ENCODE data around the gene INPPL1. TPM values are rescaled to one million over a fixed set of nuclear protein-coding genes. Genes with fewer than 3 reads are reported as not detected.

The INPPL1 gene
- total and polyA plus RNA-seq, 2 of the 13 experiments (the other 11 are each of a cell fraction or from before 2014, with no cell fraction given): 29.1 to 66.9 TPM

DNA sequence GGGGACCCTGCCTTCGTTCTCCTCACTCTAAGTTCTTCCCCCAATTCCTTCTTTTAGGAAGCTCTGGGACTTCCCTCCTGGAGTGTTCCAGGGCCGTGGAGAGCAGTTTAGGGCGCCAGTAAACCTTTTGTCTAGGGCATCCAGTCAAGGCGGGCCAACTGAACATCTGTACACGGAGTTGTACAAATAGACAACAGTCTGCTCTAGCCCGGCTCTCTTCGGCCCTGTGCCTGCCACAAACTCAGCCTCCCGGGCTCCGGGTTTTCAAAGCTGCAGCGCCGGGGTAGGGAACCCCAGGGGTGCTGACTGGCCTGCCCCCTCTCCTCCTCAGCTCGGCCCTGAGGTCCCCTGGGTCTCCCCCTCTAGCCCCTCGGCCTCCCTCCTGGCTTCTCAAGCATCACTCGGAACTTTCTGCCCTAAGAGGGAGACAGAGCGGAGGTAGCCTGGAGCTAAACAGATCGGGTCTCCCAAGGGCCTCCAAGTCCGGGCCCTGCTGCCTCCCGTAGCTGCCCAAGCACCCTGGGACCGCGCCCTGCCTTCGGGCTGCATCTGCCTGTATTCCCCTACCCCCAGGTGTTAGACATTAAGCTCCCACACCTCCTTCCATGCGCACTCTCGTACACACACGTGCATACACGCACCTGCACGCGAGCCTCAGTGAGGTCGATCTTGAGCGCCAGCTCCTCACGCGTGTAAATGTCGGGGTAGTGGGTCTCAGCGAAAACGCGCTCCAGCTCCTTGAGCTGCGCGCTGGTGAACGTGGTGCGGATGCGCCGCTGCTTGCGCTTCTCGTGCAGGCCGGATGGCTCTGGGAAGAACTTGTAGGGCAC, 16.1 kb downstream of the INPPL1 start:
- BruUV-seq (replicated peaks): no TSS peak
- Histone ChIP-seq H3K27ac (ENCODE audit: extremely low read length, insufficient read depth, low read length) (no peak overlapping the region), H2AFZ (ENCODE audit: low read length) (no peak overlapping the region), H3K4me3 (replicated peaks in 1 of 3; ENCODE audit: insufficient read depth in 1 of 3, low read depth in 2 of 3, low read length in 3 of 3) (peak overlapping the region in 1 of 3 experiments; percentile 45; a peak in 2 of 6 replicates), H3K4me1 (ENCODE audit: insufficient read depth, low read length) (peaks cover 17% of the 10 kb centered on the region), H3K9me3 (ENCODE audit: low read length) (no peaks in the 10 kb centered on the region), H4K20me1 (ENCODE audit: insufficient read depth, low read length) (no peaks in the 10 kb centered on the region), H3K36me3 (replicated peaks in 1 of 2; ENCODE audit: control insufficient read depth in 1 of 2, insufficient read depth in 2 of 2, low read length in 2 of 2) (peaks cover 3% of the 10 kb centered on the region in 2 experiments; a peak in 2 of 5 replicates), H3K27me3 (ENCODE audit: control insufficient read depth in 1 of 2, insufficient read depth in 2 of 2, low read length in 2 of 2) (peaks cover 10 to 49% of the 10 kb centered on the region in 2 experiments), H3K4me2 (ENCODE audit: low read depth, low read length) (peak overlapping the region; percentile 48), H3K79me2 (ENCODE audit: insufficient read depth, low read length) (no peaks in the 10 kb centered on the region), H3K9ac (ENCODE audit: insufficient read depth, low read depth, low read length) (no peak overlapping the region)
- TF ChIP-seq, protein P1, sequence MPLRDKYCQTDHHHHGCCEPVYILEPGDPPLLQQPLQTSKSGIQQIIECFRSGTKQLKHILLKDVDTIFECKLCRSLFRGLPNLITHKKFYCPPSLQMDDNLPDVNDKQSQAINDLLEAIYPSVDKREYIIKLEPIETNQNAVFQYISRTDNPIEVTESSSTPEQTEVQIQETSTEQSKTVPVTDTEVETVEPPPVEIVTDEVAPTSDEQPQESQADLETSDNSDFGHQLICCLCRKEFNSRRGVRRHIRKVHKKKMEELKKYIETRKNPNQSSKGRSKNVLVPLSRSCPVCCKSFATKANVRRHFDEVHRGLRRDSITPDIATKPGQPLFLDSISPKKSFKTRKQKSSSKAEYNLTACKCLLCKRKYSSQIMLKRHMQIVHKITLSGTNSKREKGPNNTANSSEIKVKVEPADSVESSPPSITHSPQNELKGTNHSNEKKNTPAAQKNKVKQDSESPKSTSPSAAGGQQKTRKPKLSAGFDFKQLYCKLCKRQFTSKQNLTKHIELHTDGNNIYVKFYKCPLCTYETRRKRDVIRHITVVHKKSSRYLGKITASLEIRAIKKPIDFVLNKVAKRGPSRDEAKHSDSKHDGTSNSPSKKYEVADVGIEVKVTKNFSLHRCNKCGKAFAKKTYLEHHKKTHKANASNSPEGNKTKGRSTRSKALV (CRISPR knock-in tag; IDR thresholded peaks at IDR 0.05): peak; percentile 20; the same call in 1 of the 2 replicates
- TF ChIP-seq, protein P2, sequence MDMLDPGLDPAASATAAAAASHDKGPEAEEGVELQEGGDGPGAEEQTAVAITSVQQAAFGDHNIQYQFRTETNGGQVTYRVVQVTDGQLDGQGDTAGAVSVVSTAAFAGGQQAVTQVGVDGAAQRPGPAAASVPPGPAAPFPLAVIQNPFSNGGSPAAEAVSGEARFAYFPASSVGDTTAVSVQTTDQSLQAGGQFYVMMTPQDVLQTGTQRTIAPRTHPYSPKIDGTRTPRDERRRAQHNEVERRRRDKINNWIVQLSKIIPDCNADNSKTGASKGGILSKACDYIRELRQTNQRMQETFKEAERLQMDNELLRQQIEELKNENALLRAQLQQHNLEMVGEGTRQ (IDR thresholded peaks at IDR 0.05; ENCODE audit: low read depth, low read length): no peak
- TF ChIP-seq, protein P2 (CRISPR knock-in tag; IDR thresholded peaks at IDR 0.05; ENCODE audit: borderline replicate concordance): no peak
- 0 out of 2 replicates have a peak, but pooled peaks have one; percentile 67 for TF ChIP-seq EZH2 (conservative IDR thresholded peaks at IDR 0.05; ENCODE audit: low read depth, low read length)
- TF ChIP-seq NR3C1 (CRISPR knock-in tag; IDR thresholded peaks at IDR 0.05): no peak
- POLR2A ChIA-PET: no interaction called here
- DNase-seq (ENCODE audit: low spot score) (no peak), FAIRE-seq (no peak), ATAC-seq (peak; percentile 52)
- 52% methylated on average over 36 of the region's 44 CpGs for WGBS (ENCODE audit: low lambda C conversion rate)
- in situ Hi-C loops (cut with HindIII; ENCODE audit: extremely low pct_ligation_motif_present, low pct_unique_long_range_greater_than_20kb) (no loop called here), intact Hi-C loops (cut with micrococcal nuclease; ENCODE audit: unreplicated experiment) (no loop called here)
- CTCF ChIA-PET (ENCODE audit: low intra/inter-chr PET ratio, low total read pairs): no interaction called here
